HEK293T (cell line): ENCODE measurements around the gene LSAMP.

Experiments
- ELF4 ChIP-seq: fragments of 450-650 bp; IDR thresholded peaks from 2 replicates; pipeline ENCODE4 v1.6.1; 2017; ENCODE audit warnings: antibody characterized with exemption
- FOXM1 ChIP-seq: fragments of 450-650 bp; IDR thresholded peaks from 2 replicates; pipeline ENCODE4 v1.6.1; 2017; ENCODE audit warnings: mild to moderate bottlenecking, borderline replicate concordance
- SUZ12 ChIP-seq: fragments of 450-650 bp; IDR thresholded peaks from 2 replicates; pipeline ENCODE4 v1.6.1; 2016; ENCODE audit warnings: mild to moderate bottlenecking

DNA sequence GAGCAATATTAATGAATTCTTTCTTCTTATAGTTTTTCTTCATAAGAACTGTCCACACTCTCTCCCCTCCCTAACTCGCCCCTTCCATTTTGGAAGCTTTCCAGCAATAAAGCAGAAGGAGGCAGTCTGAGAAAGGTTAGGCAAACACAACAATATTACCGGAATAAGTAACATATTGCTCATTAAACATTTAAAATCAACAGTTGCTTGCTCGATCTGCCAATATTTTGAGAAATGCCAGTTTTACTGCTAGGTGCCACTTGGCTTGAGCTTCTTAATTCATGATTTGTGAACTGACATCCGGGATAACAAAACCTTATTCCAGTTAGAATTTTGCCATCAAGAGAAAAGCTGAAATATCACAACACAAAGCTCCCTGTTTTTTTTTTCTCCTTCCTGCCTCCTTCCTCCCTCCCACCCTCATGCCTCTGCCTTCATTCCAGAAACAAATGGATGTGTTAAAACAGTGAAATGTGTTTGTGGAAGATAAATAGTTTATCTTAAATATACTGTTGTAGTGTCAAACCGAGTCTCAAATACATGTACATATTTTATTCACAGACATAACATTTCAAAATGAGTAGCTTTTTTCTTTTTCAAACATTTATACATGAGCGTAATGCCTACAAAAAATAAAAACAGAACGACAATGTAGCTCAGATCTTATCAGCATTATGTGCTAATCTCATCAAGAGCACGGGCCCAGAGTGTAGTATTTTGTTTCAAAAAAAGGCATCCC is 568.2 kb downstream of the LSAMP start:
- TF ChIP-seq SUZ12, result no peak
- TF ChIP-seq FOXM1, result no peak
- no peak for TF ChIP-seq ELF4
